NOMO-1 treated with dmso at 0.1 percent for 144 hours (cell line): ENCODE data around the gene GMPPA.

Experiments
- DNase-seq: peaks from one replicate; lab custom pipeline; 2025; ENCODE audit not compliant: unreplicated experiment; lab: John Stamatoyannopoulos, UW

GMPPA gene

DNA sequence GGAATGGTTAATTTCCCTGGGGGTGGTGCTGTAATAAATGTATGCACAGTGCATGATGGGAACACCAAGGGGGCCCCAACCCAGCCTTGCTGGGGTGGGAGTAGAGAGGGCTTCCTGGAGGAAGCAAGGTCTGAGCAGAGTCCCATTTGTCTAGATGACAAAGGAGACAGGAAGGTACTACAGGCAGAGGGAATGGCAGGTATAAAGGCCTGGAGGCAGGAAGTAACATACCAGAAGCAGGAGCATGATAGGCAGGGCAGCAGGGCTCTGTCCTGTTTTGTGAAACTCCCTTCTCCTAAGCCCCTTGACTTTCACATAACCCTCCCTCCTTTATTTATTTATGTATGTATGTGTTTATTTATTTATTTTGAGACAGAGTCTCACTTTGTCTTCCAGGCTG lies 3.9 kb downstream of the GMPPA start:
- DNase-seq, result no peak

DNA sequence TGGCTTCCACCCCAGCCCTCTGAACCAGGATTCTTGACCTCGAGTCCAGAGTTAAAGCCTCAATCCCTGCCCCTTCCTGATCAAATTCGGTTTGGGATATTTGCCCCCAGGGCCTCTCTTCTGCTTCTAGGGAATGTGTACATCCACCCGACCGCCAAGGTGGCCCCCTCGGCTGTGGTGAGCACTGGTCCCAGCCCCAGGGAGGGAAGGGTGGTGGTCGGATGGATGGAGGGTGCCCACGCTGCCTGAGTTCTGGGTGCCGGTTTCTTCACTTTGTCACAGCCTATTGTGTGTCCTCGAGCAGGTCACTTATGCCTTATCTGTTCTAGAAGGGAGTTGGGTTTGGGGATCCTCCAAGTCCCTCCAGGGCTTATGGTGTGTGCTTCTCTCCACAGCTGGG lies 6.9 kb downstream of the GMPPA start:
- DNase-seq, result no peak

- no peak for DNase-seq
Observed at GRCh38 chr2:219506153-219506801, 7.6 kb downstream of the GMPPA start.

DNA sequence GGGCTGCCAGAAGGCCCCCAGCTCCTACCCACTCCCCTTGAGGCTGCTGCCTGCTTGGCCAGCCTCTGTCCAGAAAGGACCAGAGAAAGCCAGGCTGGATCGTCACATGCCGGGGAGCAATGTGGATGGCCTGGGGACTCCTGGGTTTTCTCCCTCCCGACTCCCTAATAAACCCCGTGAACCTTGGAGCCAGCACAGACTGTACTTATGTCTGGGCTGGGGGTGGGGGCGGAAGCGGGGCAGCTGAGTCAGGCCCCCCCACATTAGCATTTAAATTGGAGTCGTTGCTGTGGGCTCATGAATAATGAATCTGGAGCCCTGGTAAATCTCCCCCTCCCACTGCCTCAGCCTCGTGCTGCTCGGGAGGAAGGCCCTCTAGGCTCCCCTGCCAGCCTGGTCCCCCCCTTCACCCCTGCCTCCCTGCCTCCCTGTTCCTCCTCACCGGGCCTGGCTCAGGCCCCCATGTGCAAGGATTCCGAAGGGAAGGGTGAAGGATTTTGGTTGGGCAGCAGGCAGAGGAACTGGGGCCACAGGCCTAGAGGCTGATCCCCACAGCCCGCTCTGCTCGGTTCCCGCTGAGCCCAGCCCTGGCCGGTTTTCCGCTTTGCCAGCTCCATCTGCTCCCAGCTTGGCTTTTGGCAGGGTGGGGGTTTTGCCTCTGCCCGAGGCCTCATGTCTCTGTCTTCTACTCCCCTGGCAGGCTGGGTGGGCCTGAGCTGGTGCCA lies 8.3 kb downstream of the GMPPA start:
- no peak for DNase-seq

DNA sequence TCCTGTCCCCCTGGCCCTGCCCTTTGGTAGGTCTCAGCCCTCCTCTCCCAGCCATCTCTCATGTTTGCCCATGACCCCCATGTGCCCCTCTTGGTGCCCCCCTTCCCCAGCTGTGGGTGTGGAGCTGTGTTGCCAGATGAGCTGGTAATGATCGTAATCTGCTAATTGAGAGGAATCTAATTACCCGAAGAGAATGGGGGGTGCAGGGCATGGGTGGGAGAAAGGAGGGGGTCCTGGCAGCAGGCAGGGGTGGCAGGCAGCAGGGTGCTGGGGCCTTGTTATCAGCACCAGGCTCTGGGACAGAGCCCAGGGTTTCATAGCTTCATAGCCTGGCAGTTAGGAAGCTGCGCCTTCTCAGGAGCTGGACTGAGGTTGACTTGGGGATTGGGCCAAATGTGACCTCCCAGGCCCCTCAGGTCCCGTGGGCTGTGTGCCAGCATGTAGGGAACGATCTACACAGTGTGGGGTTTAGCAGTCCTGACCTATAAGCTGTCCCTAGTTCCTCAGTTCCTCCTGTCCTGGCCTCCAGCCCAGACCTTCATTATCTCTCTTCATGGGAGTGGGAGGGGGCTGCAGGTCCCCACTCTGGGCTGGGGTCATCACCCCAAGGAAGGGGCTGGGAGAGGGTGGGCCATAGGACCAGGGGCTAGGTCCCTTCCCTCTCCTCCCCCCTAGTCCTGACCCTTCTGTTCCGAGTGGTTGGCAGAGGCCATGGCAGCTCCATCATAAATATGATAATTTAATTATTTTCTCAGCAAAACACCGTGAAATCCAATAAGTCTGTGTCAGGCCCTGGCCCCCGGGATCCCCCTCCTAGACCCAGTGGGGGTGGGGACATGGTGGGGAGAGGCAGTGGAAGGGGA lies 9.1 kb downstream of the GMPPA start:
- no peak for DNase-seq

GRCh38 chr2:219508444-219508734 lies 9.7 kb downstream of the GMPPA start:
- DNase-seq, result no peak

GRCh38 chr2:219508971-219509779 lies 10.5 kb downstream of the GMPPA start:
- DNase-seq, result no peak

DNA sequence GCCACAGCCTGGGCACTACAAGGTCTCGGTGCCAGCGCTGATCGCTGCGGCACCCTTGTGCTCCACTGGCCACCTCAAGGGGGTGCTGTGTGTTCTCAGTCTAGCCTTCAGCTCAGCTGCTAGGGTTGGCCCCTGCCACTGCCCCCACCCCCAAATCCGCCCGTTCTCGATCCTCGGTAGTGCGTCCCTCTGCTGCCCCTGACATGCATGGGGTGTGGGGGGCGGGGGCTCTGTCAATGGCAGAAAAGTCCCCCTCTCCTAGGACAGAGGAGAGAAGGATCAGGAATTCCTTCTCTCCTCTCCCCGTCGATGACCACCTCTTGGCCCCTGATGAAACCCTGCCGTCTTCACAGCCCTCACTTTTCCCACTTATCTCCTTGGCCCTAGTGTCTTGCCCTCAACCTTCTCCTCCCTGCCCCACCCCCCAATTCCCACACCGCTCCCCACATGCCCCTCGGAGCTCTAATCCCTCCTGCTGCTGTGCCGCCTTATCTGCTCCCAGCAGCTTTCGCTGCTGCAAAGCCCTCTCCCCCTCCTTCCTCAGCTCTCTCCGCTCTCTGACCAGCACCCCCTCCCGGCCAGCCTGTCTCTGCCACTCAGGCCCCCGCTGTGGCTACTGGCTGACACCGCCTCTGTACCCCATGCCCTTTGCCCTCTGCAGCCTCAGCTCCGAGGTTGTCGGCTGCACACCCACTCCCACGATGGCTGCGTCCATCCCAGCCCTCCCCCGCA lies 11.3 kb downstream of the GMPPA start:
- no peak for DNase-seq

- no peak for DNase-seq
Observed at GRCh38 chr2:219510512-219511135, 11.9 kb downstream of the GMPPA start.

DNA sequence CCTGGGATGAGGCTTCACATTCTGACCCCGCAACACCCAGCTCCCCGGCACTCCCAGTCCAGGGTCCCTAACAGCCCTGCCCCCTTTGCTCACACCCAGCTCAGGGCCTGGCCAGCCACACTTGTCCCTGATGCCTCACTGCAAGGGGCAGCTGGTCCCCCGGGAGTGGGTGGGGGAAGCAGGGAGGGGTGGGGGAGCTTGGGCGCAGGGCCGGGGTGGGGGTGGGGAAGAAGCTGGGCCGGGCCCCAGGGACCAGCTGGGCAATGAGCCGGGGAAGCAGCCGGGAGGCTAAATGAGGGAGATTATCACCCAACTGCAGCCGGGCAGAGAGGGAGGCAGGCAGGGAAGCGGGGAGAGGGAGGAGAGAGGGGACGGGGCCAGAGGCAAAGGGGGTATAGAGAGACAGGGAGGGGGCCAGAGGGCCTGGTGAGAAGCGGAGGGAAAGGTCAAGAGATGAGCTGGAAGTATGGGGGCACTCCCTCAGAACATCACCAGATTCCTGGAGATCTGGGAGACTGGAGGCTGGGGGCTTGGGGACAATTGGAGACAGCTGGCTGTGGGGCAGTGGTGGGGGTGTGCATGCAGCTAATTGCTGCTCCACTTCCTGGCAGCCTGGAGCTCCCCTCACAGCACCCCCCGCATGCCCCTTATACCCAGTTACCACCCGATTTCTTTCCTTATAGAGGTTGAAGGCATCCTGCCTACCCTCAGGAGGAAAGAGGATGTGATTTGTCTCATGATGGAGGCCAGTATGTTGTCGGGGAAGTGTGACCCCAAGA lies 13.0 kb downstream of the GMPPA start:
- no peak for DNase-seq

DNA sequence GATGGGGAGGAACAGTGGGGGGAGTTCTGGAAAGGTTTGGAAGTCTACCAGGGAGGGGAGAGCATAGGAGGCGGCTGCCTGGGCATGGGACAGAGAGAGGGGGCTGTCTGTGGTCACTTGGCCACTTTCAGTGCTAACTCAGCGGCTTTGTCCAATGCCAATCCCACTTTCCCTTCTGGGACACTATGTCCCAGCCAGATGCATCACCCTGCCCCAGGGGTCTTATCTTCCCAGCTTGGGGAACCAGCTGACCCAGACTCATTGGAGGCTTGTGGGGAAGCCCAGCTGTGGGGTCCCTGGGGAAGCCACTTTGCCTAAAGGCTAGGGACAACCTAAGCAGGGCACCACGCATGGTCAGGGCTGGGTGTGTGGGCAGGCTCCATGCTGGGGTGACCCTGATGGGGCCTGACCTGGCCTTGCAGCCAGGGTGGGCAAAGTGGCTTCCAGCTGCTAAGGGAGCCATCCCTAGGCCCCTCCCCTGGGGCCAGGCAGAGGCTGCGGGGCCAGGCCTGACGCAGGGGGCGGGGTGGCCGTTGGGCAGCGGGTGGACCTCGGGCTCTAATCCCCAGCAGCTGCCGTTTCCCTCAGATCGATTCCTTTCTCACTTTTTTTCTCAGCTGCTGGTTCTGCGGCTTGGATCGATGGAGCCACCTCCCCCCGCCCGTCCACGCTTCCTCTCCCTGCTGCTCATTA lies 14.0 kb downstream of the GMPPA start:
- no peak for DNase-seq

DNA sequence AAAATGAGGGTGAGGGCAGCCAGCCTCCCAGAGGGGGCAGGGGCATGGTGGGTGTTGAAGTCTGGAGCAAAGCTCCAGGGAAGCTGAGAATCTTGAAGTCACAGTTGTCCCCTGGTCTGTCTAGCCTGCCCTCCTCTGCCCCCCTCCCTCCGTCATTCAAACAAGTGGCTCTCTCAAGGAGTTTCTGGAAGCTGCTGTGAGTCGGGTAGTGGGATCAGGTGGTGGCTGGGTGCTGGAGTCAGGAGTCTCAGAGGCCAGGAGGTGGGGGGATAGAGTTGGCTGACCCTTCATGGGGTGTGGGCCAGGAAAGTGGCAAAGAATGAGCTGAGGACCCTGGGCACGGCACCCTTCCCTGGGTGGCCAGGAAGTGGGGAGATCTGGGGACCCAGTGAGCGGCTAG lies 15.1 kb downstream of the GMPPA start:
- DNase-seq, result no peak

DNA sequence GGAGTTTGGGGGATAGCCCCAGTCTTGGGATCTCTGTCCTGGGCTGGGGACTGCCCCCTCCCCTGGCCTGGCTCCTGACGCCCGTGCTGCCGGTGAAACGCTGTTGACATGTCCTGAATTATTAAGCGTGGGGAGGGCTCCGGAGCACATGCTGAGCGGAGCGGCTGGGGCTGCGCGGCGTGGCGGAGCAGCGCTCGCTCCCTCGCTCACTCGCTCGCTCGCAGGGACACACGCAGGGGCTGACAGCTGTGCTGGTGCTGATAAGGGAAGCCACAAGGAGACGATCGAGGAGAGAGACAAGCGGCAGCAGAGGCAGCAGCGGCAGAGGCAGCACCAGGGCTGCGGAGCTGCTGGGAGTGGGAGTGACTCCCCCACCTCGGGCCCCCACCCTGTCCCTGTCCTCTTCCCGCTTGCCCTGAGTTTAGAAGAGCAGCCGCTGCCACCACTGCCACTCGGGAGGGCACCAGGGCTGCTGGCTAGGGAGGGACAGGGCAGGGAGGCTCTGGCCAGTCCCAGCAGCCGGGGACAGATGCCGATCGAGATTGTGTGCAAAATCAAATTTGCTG lies 15.6 kb downstream of the GMPPA start, which contains the start of gene ASIC4:
ASIC4 (plus strand) TSS at position 287 of the 566 bp plus-strand sequence; CDS start at position 530, 243 bp downstream.
- DNase-seq, result no peak

GRCh38 chr2:219514836-219515235 lies 16.1 kb downstream of the GMPPA start:
- DNase-seq, result no peak

DNA sequence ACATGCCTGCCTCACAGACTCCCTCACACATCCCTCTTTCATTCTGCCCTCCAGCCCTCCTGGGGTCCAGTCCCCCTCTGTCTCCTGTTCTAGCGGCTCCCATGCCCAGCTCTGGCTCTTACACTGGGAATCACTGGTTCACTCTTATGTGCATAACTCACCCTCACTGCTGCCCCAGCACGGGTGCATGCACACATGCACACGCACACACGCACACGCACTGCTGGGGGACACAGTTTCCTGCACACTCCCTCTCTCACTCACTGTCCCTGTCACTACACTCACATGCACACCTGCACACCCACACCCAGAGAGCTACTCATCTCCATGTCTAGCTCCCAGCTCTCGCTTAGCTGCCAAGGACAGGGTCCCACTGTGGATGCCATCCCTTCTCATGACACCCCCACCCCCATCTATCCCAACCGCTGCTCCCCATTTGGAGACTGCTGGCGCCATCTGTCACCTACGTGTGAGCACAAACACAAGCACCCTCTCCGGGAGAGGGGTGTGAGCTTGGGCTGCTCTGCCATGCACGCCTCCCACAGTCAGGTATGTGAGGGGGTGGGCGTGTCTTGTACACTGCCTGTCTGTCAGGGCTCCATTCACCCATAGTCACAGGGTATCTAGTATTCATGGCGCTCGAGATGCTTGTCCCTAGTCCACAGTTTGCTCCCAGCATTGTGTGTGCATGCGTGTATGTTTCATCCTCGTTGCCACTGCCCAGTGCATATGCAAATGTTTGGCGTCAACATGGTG lies 17.4 kb downstream of the GMPPA start:
- no peak for DNase-seq

GRCh38 chr2:219516888-219517287 lies 18.2 kb downstream of the GMPPA start:
- no peak for DNase-seq

DNA sequence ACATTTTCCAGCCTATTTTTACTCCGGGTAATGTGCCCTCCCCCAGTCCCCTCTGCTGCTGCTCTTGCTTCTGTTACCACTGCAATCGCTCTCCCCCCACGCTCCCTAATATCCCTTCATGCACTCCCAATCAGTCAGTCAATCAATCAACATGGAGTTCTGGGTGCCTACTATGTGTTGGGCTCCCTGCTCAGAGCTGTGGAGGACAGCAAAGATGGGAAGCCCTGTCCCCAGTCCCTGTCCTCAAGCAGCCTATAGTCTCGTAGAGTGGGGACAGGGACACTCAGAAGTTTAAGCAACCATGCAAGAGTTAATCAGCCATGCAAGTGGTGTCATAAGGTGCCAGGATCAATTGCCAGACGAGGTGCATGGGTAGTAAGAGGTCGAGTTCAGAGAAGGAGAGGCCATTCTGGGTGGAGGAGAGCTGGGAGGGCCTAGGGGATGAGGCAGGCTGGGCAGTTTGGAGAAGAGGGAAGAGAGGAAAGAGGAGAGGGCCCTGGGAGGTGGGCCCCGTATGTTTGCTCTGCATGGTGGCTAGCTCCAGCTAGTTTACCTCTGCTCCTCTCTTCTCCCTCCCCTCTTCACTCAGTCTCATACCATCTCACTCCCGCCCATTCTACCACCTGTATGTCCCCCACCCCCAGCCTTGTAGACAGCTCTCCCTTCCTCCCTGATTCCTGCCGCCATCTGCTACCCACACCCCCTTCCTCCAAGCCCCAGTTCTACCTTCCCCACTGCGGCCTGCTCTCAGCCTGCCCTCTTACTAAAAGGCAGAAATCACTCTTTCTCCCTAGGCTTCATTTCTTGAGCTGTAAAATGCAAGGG lies 19.5 kb downstream of the GMPPA start:
- no peak for DNase-seq
